IMR-90 (cell line): ENCODE data around the gene PEAK1. TPM values are rescaled to one million over a fixed set of nuclear protein-coding genes. Genes with fewer than 3 reads are reported as not detected.

Experiments used
- ATAC-seq: fragments of 200-7000 bp; cut with Tn5 transposase; 2 replicates; pipeline ENCODE4 v1.9.1; 2020; ENCODE audit warnings: low read depth, mild to moderate bottlenecking, moderate library complexity
- BruUV-seq: library from RNA; stranded (reverse); fragments of 400-500 nt; replicated peaks from 2 replicates; lab custom pipeline; 2021; lab: Mats Ljungman, UMichigan
- CTCF ChIA-PET: fragments of 300-600 bp; formaldehyde crosslinking; extraction: SDS; loops from one replicate; lab custom pipeline; 2021; ENCODE audit warnings: antibody characterized with exemption; lab: Yijun Ruan, JAX
- POLR2A ChIA-PET: fragments of 300-600 bp; sonication (Branson Sonifier 250); formaldehyde crosslinking; loops from one replicate; lab custom pipeline; 2022; ENCODE audit warnings: antibody characterized with exemption; ENCODE audit not compliant: unreplicated experiment; lab: Charles Lee
- DNase-seq: peaks from one replicate; pipeline ENCODE4 v3.0.0; 2013
- H2AFZ ChIP-seq: replicated peaks from 2 replicates; pipeline ENCODE3; 2013; ENCODE audit warnings: low read length, mild to moderate bottlenecking; ENCODE audit not compliant: poor library complexity
- H2AK5ac ChIP-seq: 2 replicates; pipeline ENCODE4 v1.6.1; 2013; ENCODE audit warnings: low read depth, low read length, inconsistent platforms
- H2AK9ac ChIP-seq: replicated peaks from 2 replicates; pipeline ENCODE3; 2013; ENCODE audit warnings: mild to moderate bottlenecking, low read depth, low read length, moderate library complexity; ENCODE audit not compliant: poor library complexity
- H2BK120ac ChIP-seq: 2 replicates; pipeline ENCODE4 v1.6.1; 2013; ENCODE audit warnings: low read depth, low read length, inconsistent platforms
- H2BK15ac ChIP-seq: 3 replicates; pipeline ENCODE4 v1.6.1; 2013; ENCODE audit warnings: low read depth, low read length, inconsistent platforms
- H2BK20ac ChIP-seq: 2 replicates; pipeline ENCODE4 v1.6.1; 2013; ENCODE audit warnings: low read depth, mild to moderate bottlenecking, inconsistent platforms, low read length, moderate library complexity
- H2BK5ac ChIP-seq: 2 replicates; pipeline ENCODE4 v1.6.1; 2013; ENCODE audit warnings: mild to moderate bottlenecking, low read depth, low read length, inconsistent platforms; ENCODE audit not compliant: poor library complexity, severe bottlenecking
- H3K14ac ChIP-seq: replicated peaks from 2 replicates; pipeline ENCODE4 v1.6.1; 2013; ENCODE audit warnings: low read depth, low read length, inconsistent platforms
- H3K18ac ChIP-seq: 2 replicates; pipeline ENCODE4 v1.6.1; 2013; ENCODE audit warnings: low read depth, low read length, control low read depth
- H3K23ac ChIP-seq: 2 replicates; pipeline ENCODE4 v1.6.1; 2013; ENCODE audit warnings: low read depth, low read length, inconsistent platforms
- H3K27ac ChIP-seq: 2 replicates; pipeline ENCODE4 v1.5.1; 2013; ENCODE audit warnings: mild to moderate bottlenecking, control low read depth, low read length; ENCODE audit not compliant: insufficient read depth
- H3K27me3 ChIP-seq: 2 replicates; pipeline ENCODE4 v1.6.1; 2013; ENCODE audit warnings: low read length; ENCODE audit not compliant: control insufficient read depth, insufficient read depth
- H3K36me3 ChIP-seq: 2 replicates; pipeline ENCODE4 v1.6.1; 2013; ENCODE audit warnings: low read length, mixed read lengths; ENCODE audit not compliant: control insufficient read depth, insufficient read depth
- H3K4ac ChIP-seq: 2 replicates; pipeline ENCODE4 v1.6.1; 2013; ENCODE audit warnings: low read depth, low read length, inconsistent platforms
- H3K4me1 ChIP-seq: 2 replicates; pipeline ENCODE4 v1.6.1; 2013; ENCODE audit warnings: low read length, mixed read lengths; ENCODE audit not compliant: control insufficient read depth, insufficient read depth
- H3K4me2 ChIP-seq: 2 replicates; pipeline ENCODE4 v1.6.1; 2013; ENCODE audit warnings: low read depth, mild to moderate bottlenecking, control low read depth, low read length, moderate library complexity
- H3K4me3 ChIP-seq: 2 replicates; pipeline ENCODE4 v1.5.1; 2013; ENCODE audit warnings: low read depth, mild to moderate bottlenecking, control low read depth, low read length, moderate library complexity; ENCODE audit not compliant: insufficient read depth
- H3K56ac ChIP-seq: 2 replicates; pipeline ENCODE4 v1.6.1; 2013; ENCODE audit warnings: low read length, inconsistent platforms; ENCODE audit not compliant: insufficient read depth; ENCODE audit errors: extremely low read depth
- H3K79me1 ChIP-seq, 2 experiments: 2 replicates each; pipeline ENCODE4 v1.6.1; 2013; ENCODE audit warnings: low read length in 2 of 2, inconsistent platforms in 1 of 2, low read depth in 1 of 2
- H3K9ac ChIP-seq: 2 replicates; pipeline ENCODE4 v1.6.1; 2013; ENCODE audit warnings: low read depth, low read length, control low read depth
- H3K9me1 ChIP-seq: 2 replicates; pipeline ENCODE4 v1.6.1; 2013; ENCODE audit warnings: low read length, inconsistent platforms; ENCODE audit not compliant: insufficient read depth
- H3K9me3 ChIP-seq: 2 replicates; pipeline ENCODE4 v1.6.1; 2013; ENCODE audit warnings: low read length; ENCODE audit not compliant: control insufficient read depth, insufficient read depth
- H4K20me1 ChIP-seq: 2 replicates; pipeline ENCODE4 v1.6.1; 2013; ENCODE audit warnings: low read length, inconsistent platforms; ENCODE audit not compliant: insufficient read depth
- H4K5ac ChIP-seq: 2 replicates; pipeline ENCODE4 v1.6.1; 2013; ENCODE audit warnings: mild to moderate bottlenecking, low read depth, low read length, control low read depth
- H4K8ac ChIP-seq, 2 experiments: 2 replicates each; pipeline ENCODE4 v1.6.1; 2013; ENCODE audit warnings: low read depth in 2 of 2, low read length in 2 of 2, control low read depth in 1 of 2, inconsistent platforms in 1 of 2
- H4K91ac ChIP-seq: 2 replicates; pipeline ENCODE4 v1.6.1; 2013; ENCODE audit warnings: low read depth, low read length, inconsistent platforms; ENCODE audit not compliant: insufficient read depth
- ELK1 ChIP-seq: fragments of 150-350 bp; IDR thresholded peaks from 2 replicates; pipeline ENCODE4 v1.6.1; 2016; ENCODE audit warnings: low read depth, mild to moderate bottlenecking, low read length, moderate library complexity, borderline replicate concordance
- FOS ChIP-seq: fragments of 150-350 bp; IDR thresholded peaks from 2 replicates; pipeline ENCODE4 v1.6.1; 2016; ENCODE audit warnings: low read depth, low read length
- WGBS, 2 experiments: methylation state at CpG; one replicate each; pipeline versions ENCODE4 v1.1.5 to v1.1.7; 2013; ENCODE audit warnings: missing lambda C conversion rate in 2 of 2; ENCODE audit not compliant: insufficient read length in 1 of 2; ENCODE audit errors: extremely low coverage in 2 of 2; 5-methylcytosine and 5-hydroxymethylcytosine counted together
- dilution Hi-C: fragments of 300-500 bp; cut with HindIII; formaldehyde crosslinking; loops from one replicate; pipeline ENCODE4 v1.14.3; 2018; ENCODE audit warnings: low sequenced_read_pairs; ENCODE audit not compliant: unreplicated experiment
- in situ Hi-C: fragments of 300-500 bp; cut with MboI; formaldehyde crosslinking; loops from 3 replicates; pipeline ENCODE4 v1.14.3; 2019; ENCODE audit warnings: low sequenced_read_pairs, inconsistent platforms, mixed read lengths
- intact Hi-C: fragments of 100-400 bp; cut with micrococcal nuclease; formaldehyde crosslinking; loops from 2 replicates; pipeline ENCODE4 v1.10.0; 2022
- polyA plus RNA-seq, 3 experiments: library from polyadenylated mRNA; depleted of rRNA; stranded (reverse); fragments of >200 nt; gene quantifications; 2 replicates each; pipeline ENCODE4 v1.2.3, GENCODE V29; 2012; ENCODE audit warnings: low replicate concordance in 1 of 3
- total RNA-seq: library from RNA; depleted of rRNA; stranded (reverse); fragments of >200 nt; gene quantifications from 2 replicates; pipeline ENCODE4 v1.2.3, GENCODE V29; 2012

The PEAK1 gene
- total and polyA plus RNA-seq, 2 of the 4 experiments (the other 2 are of a cell fraction), result 21.5 to 43.9 TPM

- Histone ChIP-seq H3K4ac (no peak overlapping the region), H2BK120ac (no peak overlapping the region), H4K8ac (no peak overlapping the region), H3K9me1 (no peaks in the 10 kb centered on the region), H2AK9ac (no peak overlapping the region), H3K4me1 (no peaks in the 10 kb centered on the region), H4K91ac (no peak overlapping the region), H3K36me3 (no peaks in the 10 kb centered on the region), H3K4me3 (no peak overlapping the region), H2AFZ (no peak overlapping the region), H2BK5ac (no peak overlapping the region), H2AK5ac (no peak overlapping the region), H3K4me2 (no peak overlapping the region), H3K14ac (no peak overlapping the region), H3K56ac (no peak overlapping the region), H4K20me1 (peaks cover 27% of the 10 kb centered on the region), H3K9me3 (no peaks in the 10 kb centered on the region), H3K23ac (no peak overlapping the region), H3K27me3 (no peaks in the 10 kb centered on the region), H4K5ac (no peak overlapping the region), H3K79me1 (peaks cover 14 to 42% of the 10 kb centered on the region in 2 experiments; a peak in 3 of 4 replicates), H3K9ac (no peak overlapping the region), H2BK15ac (no peak overlapping the region), H3K18ac (no peak overlapping the region), H3K27ac (no peak overlapping the region), H2BK20ac (no peak overlapping the region)
- POLR2A ChIA-PET, result no interaction called here
- DNase-seq (no peak), ATAC-seq (no peak)
- CTCF ChIA-PET, result no interaction called here
- intact Hi-C loops, result no loop called here
- no TSS peak for BruUV-seq
- TF ChIP-seq ELK1 (no peak), FOS (no peak)
- WGBS, 2 experiments, result no CpG with 5 or more reads among the region's 1 CpG
- dilution Hi-C loops, result no loop called here
- in situ Hi-C loops, result no loop called here
These were observed 7.0 kb upstream of the PEAK1 start for GRCh38 chr15:77426871-77427270.
